NCI-H2196 treated with DMSO at 0.1 percent for 48 hours (cell line): ENCODE measurements around the gene PAX4.
"Not testable (repeated sequence)": the region's sequence is repeated elsewhere in the genome, so short reads cannot be mapped to it uniquely, and the experiment has no call there.

Source experiments
- DNase-seq: peaks from one replicate; lab custom pipeline; 2025; ENCODE audit not compliant: unreplicated experiment; lab: John Stamatoyannopoulos, UW

The PAX4 gene

DNA sequence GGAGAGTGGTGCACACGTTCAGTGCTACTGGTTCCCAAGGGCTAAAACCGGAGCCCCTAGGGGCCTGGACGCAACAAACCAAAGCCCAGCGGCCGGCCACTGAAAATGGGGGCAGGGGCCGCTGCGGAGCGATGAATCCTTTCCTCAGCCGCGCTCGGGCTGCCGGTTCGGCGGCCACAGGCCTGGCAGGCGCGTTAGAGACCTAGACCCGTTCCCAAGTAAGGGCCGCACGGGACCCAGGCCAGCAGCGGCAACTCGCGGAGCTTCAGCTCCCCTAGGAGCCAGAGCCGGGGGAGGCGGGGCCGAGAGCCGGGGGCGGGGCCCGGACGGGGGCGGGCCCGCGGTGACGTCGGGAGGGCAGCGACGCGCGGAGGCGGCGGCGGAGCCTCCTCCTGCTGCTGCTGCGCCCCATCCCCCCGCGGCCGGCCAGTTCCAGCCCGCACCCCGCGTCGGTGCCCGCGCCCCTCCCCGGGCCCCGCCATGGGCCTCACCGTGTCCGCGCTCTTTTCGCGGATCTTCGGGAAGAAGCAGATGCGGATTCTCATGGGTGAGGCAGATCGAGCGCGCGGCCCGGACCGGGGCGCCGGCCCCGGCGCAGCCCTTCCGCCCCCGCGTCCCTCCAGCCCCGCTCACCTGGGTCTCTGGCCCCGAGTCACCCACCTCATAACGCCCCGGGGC is 29.8 kb downstream of the PAX4 start, which contains the start of gene ARF5:
Gene ARF5 (plus strand): TSS at position 393 of the 678 bp plus-strand sequence. CDS start 88 bp downstream, at position 481.
- DNase-seq, result peak; percentile 84

DNA sequence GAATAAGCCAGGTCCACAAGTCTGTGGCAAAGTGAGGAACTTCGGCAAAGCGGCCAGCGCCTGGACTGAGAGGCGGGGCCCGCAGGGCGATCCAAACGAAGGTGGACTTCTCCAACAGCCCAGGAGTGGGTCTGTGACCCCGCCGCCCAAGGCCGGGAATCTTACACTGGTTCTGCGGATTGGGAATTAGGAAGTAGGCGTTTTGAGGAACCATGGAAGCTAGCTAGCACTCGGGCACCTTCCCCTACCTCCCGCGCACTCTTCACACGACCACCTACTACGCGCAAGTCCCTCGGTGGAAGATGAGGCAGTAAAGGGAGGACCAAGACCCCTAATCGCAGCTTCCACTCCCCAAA is 30.3 kb downstream of the PAX4 start:
- no peak for DNase-seq

DNA sequence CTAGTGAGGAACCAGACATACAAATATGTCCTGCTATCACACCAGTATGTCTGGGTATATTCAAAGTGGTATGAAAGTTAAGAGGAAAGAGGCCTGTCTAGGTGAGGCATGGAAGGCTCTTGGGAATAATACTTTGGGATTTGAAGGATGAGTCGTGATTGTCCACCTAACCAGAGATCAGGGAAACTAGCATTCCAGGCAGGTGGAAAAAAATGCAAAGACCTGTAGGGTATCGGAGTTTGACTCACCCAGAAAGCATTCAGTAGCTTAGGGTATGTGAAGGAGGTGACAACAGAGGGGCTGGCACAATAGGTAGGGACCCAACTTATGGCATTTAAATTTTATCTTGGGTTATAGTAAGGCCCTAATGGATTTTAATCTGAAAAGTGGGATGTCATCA is 31.6 kb downstream of the PAX4 start:
- DNase-seq, result no peak

GRCh38 chr7:127585044-127585953 is 32.6 kb downstream of the PAX4 start, which contains the start of gene GCC1:
TSS of gene GCC1 (minus strand) at chr7:127585596. CDS start at chr7:127585182, 414 bp downstream.
- peak; percentile 33 for DNase-seq

DNA sequence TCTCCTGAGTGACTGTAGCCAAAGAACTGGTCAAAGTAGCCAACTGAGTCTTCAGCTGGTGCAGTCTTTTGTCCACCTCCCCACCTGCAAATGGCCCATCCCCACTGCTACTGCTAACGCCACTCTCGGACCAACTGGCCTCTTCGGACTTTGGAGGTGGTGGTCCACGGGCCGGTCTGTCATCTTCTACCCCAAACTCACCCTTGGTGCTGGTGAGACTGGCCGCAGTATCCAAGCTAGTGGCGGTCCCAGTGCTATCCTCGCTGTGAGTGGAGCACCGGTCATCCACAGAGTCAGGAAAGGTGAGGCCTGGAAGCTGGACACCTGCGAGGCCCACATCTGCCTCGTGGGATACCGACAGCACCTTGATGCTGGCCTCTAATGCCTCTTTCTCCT is 33.3 kb downstream of the PAX4 start:
- DNase-seq, result no peak

DNA sequence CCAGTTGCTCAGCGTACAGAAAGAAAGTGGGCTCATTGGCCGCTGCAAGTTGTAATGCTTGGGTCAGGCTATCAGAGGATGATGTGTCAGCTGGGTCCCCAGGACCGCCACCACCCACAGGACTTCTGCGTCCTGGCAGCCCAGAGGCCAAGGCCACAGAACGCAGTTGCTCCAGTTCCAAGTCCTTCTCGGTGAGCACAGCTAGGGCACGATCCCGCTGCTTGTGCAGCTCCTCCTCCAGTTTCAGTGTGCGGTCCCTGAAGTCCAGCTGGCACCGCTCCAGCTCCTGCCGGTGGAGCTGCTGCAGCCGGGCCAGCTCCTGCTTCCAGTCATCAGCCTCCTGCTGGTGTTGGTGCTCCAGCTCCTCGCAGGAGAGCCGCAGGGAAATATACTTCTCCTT is 35.6 kb downstream of the PAX4 start:
- no peak for DNase-seq

- DNase-seq, result no peak
Measured at GRCh38 chr7:127581716-127582115, 36.2 kb downstream of the PAX4 start.

DNA sequence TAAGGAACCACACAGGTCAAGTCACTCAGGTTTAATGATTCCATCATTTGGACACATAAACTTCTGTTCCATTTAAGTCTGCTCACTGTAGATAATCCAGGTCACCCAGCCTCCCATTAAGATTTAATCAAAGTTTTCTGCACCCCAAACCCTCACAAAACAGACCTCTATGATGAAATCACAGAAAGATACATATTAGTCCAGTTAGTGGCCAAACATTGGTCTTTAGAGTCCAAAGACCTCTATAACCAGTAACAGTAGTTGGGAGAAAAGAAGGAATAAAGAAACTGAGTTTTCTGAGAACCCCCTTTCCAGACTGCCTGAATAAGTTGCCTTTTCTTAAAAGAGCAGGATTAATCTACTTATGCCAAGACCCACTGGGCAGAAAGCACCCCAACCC is 37.3 kb downstream of the PAX4 start:
- DNase-seq, result no peak

DNA sequence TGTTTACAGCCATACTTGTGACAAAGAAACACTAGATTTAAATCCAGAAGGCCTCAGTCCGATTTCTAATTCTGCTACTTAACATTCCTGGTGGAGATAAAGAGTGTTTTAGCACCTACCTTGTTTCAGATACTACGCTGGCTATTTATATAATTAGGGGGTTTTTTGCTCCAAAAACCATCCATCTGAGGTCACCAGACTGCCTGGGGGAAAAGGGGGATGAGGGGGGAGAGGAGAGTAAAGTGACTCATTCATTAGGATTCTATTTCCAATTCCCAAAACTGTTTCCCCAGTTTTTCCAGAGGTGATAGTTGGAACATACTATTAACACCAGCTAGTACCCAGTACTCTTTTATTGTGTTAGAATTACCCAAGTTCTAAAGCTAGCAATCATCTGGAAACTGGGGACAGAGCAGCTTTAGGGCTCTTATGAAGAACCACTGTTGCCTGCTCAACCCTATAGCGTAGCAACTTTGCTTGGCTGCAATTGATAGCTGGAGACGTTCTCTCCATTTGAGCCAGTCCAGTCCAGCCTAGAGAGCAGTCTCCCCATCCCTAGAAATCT is 39.1 kb downstream of the PAX4 start:
- DNase-seq, result no peak

GRCh38 chr7:127578036-127578684 is 39.8 kb downstream of the PAX4 start:
- no peak for DNase-seq

DNA sequence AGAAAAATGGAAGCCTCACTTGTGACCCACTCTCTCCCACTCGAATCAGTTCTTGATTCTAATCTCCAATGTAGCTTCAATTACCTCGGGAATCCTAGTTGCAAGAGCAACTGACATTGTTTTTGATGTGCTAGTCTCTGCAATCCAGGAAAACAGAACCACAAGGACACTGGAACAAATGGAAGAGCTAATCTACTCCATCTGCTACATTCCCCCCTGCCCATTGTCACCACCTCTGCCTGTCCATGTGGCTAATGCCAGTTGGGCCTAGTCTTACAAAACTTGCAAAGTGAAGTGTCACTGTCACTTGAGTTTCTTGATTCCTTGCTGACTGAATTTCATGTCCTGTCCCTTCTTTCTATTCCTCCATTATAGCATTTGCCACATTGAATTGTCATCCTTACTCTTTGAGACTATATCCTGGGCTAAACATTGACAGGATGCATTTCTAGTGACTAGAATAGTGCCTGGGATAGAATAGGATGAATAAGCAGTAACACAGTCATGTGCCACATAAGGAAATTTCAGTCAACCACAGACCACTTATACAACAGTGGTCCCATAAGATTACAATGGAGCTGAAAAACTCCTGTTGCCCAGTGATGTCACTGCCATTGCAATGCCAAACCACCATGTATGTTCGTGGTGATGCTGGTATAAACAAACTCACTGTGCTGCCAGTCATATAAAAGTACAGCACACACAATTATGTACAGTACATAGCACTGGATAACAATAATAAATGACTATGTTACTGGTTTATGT is 46.0 kb downstream of the PAX4 start:
- no peak for DNase-seq

GRCh38 chr7:127568034-127568433 is 49.9 kb downstream of the PAX4 start:
- not testable (repeated sequence) for DNase-seq

GRCh38 chr7:127566242-127566641 is 51.7 kb downstream of the PAX4 start:
- DNase-seq, result no peak
